ENCODE measurements around the gene ROBO3. TPM values are rescaled to one million over a fixed set of nuclear protein-coding genes. Genes with fewer than 3 reads are reported as not detected.

ROBO3 gene
- total RNA-seq, 1 donor from 2014 or later = 40.0 TPM

DNA sequence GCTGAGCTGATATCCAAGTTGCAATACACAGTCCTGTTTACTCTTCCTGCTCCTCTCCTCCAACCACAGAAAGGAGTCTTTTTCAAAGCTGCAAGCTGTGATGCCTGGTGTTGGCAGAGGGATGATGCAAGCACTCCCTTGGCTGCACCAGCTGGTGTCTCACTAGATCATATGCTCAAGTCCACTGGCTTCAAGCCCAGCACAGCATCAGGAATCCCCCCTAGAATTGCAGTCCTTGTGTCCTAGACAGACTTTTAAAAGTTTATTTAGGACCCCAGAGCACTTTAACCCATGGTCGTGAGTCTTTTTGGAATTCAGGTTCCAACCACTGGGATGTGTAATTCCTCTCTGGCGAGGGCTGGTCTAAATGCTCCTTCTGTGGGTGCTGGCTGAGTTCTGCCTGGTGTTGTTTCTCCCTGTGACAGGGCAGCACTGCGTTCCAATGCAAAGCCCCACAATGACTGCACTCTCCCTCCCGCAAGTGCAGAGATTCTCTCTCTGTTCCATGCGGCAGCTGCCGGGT, 51.9 kb downstream of the ROBO3 start:
- Mint-ChIP-seq H3K4me1 (ENCODE audit: unreplicated experiment) (peaks cover 10% of the 10 kb centered on the region), H3K36me3 (ENCODE audit: low read depth, unreplicated experiment) (no peaks in the 10 kb centered on the region), H3K9me3 (ENCODE audit: unreplicated experiment) (no peaks in the 10 kb centered on the region), H3K27ac (ENCODE audit: unreplicated experiment) (no peak overlapping the region), H3K27me3 (ENCODE audit: unreplicated experiment) (peaks cover 14% of the 10 kb centered on the region), H3K4me3 (ENCODE audit: unreplicated experiment) (no peak overlapping the region)
- no peak for DNase-seq (ENCODE audit: low spot score)
- no peak for TF ChIP-seq CTCF (IDR thresholded peaks at IDR 0.05; ENCODE audit: unreplicated experiment)

DNA sequence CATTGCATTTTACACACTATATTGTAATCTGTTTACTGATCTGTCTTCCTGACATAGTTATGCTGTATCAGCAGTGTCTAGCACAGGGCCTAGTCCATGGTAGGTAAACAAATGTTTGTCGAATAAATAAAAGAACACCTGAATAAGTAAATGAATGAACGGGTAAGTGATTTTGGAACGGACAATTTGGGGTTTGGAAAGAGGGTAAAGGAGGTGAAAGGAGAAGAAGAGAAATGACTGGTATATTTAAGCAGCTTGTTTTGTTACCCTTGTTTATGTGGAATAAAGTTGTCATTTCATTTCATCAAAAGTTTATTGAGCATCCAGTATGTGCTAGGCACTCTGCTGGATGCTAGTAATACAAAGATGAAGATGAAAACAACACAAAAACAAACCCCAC, 53.7 kb downstream of the ROBO3 start, which contains the start of gene HEPN1:
Gene HEPN1 (plus strand): TSS at position 301 of the 400 bp plus-strand sequence.
- Mint-ChIP-seq H3K4me1 (ENCODE audit: unreplicated experiment) (peaks cover 10% of the 10 kb centered on the region), H3K4me3 (ENCODE audit: unreplicated experiment) (no peak within 1 kb of the TSS)

DNA sequence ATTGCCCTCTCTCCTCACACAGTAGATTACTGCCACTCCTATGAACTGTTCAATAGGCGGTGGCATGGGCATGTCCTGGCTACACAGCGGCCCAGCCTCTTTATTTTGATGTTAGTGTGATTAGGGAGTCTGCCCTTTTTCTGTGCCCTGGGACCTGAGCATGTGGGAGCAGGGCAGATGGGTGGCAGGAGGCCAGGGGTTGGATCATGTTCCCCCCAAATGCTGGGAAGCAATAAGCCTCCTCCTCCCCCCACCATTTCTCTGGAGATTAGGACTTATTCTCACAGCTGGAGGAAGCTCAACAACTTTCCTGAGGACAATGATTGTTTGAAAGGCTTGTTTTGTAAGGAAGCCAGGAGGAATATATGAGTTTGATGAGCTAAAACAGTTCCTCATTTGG, 54.7 kb downstream of the ROBO3 start:
- Mint-ChIP-seq H3K27ac (ENCODE audit: unreplicated experiment) (no peak overlapping the region), H3K27me3 (ENCODE audit: unreplicated experiment) (peaks cover 15% of the 10 kb centered on the region), H3K36me3 (ENCODE audit: low read depth, unreplicated experiment) (no peaks in the 10 kb centered on the region), H3K4me3 (ENCODE audit: unreplicated experiment) (no peak overlapping the region), H3K9me3 (ENCODE audit: unreplicated experiment) (no peaks in the 10 kb centered on the region), H3K4me1 (ENCODE audit: unreplicated experiment) (peaks cover 10% of the 10 kb centered on the region)
- TF ChIP-seq CTCF (IDR thresholded peaks at IDR 0.05; ENCODE audit: unreplicated experiment) = no peak
- DNase-seq (ENCODE audit: low spot score) = no peak

More for the DNA sequence above, 53.7 kb downstream of the ROBO3 start, which contains the start of gene HEPN1:
- Mint-ChIP-seq H3K36me3 (ENCODE audit: low read depth, unreplicated experiment) (no peaks in the 10 kb centered on the region), H3K27ac (ENCODE audit: unreplicated experiment) (no peak within 1 kb of the TSS), H3K27me3 (ENCODE audit: unreplicated experiment) (peaks cover 15% of the 10 kb centered on the region), H3K9me3 (ENCODE audit: unreplicated experiment) (no peaks in the 10 kb centered on the region)
- TF ChIP-seq CTCF (IDR thresholded peaks at IDR 0.05; ENCODE audit: unreplicated experiment) = no peak
- no peak for DNase-seq (ENCODE audit: low spot score)

DNA sequence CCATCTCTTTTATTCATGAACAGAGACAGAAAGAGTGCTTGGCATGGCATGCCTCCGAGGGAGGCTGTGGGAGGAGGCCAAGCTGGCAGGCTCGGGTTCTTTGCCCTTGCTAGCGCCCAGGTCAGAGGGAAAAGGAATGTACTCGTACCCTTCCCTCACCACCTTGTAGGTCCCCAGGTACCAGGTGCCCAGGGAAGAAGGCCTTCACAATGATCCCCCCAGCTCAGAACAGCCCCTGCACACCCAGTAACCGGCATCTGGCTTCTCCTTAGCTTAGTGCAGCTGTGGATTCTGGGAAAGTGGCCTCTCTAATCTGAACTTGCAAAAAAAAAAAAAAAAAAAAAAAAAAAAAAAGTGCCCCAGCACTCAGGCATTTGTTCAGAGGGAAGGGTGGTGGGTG, 55.1 kb downstream of the ROBO3 start:
- H3K4me1 Mint-ChIP-seq (ENCODE audit: unreplicated experiment) = peaks cover 10% of the 10 kb centered on the region
- no peaks in the 10 kb centered on the region for H3K9me3 Mint-ChIP-seq (ENCODE audit: unreplicated experiment)
- H3K36me3 Mint-ChIP-seq (ENCODE audit: low read depth, unreplicated experiment) = no peaks in the 10 kb centered on the region
- peak overlapping the region; percentile 68 for H3K27ac Mint-ChIP-seq (ENCODE audit: unreplicated experiment)
- peaks cover 16% of the 10 kb centered on the region for H3K27me3 Mint-ChIP-seq (ENCODE audit: unreplicated experiment)
- no peak for TF ChIP-seq CTCF (IDR thresholded peaks at IDR 0.05; ENCODE audit: unreplicated experiment)
- DNase-seq (ENCODE audit: low spot score) = no peak
- H3K4me3 Mint-ChIP-seq (ENCODE audit: unreplicated experiment) = peak overlapping the region; percentile 83

- Mint-ChIP-seq H3K4me3 (ENCODE audit: unreplicated experiment) (peak overlapping the region; percentile 83), H3K36me3 (ENCODE audit: low read depth, unreplicated experiment) (no peaks in the 10 kb centered on the region), H3K4me1 (ENCODE audit: unreplicated experiment) (peaks cover 10% of the 10 kb centered on the region), H3K9me3 (ENCODE audit: unreplicated experiment) (no peaks in the 10 kb centered on the region), H3K27ac (ENCODE audit: unreplicated experiment) (peak overlapping the region; percentile 68), H3K27me3 (ENCODE audit: unreplicated experiment) (peaks cover 16% of the 10 kb centered on the region)
- peak; percentile 80 for DNase-seq (ENCODE audit: low spot score)
- TF ChIP-seq CTCF (IDR thresholded peaks at IDR 0.05; ENCODE audit: unreplicated experiment) = no peak
Measured at GRCh38 chr11:124920870-124921609, 55.8 kb downstream of the ROBO3 start.
